GM12891 (cell line): Measurements from ENCODE around the gene SCN4A.
"Not testable (repeated sequence)": the region's sequence is repeated elsewhere in the genome, so short reads cannot be mapped to it uniquely, and the experiment has no call there.

ENCODE experiments used
- POLR2A ChIP-seq: IDR thresholded peaks from 2 replicates; pipeline ENCODE4 v1.6.1; 2011; ENCODE audit warnings: low read depth, low read length, control low read depth
- POLR2AphosphoS5 ChIP-seq: IDR thresholded peaks from 2 replicates; pipeline ENCODE4 v1.6.1; 2011; ENCODE audit warnings: low read depth, low read length, control low read depth
- SPI1 ChIP-seq: IDR thresholded peaks from 2 replicates; pipeline ENCODE4 v1.6.1; 2011; ENCODE audit warnings: low read depth, low read length, control low read depth
- TAF1 ChIP-seq: IDR thresholded peaks from 2 replicates; pipeline ENCODE4 v1.6.1; 2011; ENCODE audit warnings: low read depth, low read length, control low read depth

DNA sequence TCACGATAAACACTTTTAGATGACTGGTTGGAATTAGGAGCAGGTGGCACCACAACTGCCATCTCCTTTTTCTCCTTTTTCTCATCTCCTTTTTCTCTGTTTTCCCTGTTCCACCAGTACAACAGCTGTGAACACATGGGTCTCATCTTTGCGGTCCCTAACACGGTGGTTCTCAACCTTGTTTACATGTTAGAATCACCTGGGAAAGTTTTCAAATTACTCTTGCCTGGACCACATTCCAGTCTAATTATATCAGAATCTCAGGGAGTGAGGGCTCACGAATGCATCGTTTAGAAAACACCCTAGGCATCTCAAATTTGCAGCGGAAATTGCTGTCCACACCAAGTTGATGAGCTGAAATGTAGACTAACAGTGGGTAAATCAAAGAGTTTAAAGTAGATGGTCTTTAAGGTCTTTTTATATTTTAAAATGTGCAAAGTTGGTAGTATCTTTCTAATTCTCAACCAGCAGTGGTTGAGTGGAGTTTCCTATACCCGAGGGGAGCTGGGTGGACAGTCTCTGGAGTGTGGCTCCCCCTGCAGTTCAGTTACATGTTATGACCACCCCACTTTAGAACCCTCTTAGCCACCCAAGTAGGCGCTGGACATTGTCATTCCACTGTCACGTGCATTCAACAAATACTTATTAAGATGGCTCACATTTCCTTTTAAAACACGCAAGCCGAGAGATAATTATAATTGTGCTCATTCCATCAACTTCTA is 80.2 kb downstream of the SCN4A start:
- TF ChIP-seq POLR2AphosphoS5, POLR2A, TAF1, SPI1: not testable (repeated sequence)
